NOMO-1 treated with dmso at 0.1 percent for 144 hours (cell line): ENCODE data around the gene LRRC4B.
A peak's percentile ranks its signal among the peaks of the same experiment; 100 is the strongest.

Experiments used
- DNase-seq: peaks from one replicate; lab custom pipeline; 2025; ENCODE audit not compliant: unreplicated experiment; lab: John Stamatoyannopoulos, UW

LRRC4B gene

GRCh38 chr19:50509366-50509765 lies 58.9 kb downstream of the LRRC4B start:
- no peak for DNase-seq

DNA sequence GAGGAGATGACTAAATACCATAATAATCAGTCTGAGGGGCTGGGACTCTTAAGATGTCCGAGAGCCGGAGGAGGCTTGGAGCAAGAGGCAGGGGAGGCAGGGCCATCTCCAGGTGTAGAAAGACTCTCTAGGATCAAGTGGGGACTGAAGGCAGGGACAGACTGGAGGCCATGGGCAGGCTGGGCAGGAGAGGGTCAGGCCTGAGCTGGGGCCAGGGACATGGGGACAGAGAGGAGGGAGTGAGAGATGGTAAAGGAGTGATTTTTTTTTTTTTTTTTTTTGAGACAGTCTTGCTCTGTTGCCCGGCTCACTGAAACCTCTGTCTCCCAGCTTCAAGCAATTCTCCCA lies 59.4 kb downstream of the LRRC4B start:
- DNase-seq, result no peak

DNA sequence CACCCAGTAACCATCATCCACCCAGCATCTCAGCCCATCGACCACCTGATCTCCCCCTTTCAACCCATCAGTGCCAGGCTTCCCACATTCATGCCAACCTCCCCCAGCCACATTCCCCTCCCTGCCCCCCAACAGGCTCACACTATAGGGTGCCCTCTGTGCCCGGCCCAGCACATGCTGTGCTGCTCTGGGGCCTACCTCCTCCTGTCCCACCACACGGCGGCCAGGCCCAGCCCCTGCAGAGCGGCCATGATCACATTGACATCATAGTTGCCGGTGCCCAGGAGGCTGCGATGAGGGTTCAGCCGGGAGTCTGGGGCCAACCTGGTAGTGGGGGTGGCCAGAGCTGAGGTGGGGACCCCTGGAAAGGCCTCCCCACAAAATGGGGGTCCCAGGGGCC lies 60.9 kb downstream of the LRRC4B start:
- DNase-seq, result no peak

DNA sequence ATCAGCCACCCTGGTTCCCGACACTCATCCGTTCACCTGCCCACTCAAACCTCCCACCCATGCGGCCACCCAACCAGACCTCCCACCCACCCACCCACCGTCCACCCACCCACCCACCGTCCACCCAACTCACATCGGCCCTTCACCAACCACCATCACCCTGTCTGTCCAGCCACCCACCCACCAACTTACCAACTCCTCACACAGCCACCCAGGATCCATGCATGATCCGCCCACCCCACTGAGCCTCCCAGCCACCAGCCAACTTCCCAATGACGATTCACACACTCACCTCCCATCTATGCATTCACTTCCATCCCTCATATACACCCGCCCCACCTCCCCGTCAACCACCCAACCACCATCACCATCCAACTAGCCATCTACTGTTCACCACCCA lies 61.5 kb downstream of the LRRC4B start:
- DNase-seq, result no peak

GRCh38 chr19:50505856-50506611 lies 62.2 kb downstream of the LRRC4B start:
- DNase-seq, result no peak

DNA sequence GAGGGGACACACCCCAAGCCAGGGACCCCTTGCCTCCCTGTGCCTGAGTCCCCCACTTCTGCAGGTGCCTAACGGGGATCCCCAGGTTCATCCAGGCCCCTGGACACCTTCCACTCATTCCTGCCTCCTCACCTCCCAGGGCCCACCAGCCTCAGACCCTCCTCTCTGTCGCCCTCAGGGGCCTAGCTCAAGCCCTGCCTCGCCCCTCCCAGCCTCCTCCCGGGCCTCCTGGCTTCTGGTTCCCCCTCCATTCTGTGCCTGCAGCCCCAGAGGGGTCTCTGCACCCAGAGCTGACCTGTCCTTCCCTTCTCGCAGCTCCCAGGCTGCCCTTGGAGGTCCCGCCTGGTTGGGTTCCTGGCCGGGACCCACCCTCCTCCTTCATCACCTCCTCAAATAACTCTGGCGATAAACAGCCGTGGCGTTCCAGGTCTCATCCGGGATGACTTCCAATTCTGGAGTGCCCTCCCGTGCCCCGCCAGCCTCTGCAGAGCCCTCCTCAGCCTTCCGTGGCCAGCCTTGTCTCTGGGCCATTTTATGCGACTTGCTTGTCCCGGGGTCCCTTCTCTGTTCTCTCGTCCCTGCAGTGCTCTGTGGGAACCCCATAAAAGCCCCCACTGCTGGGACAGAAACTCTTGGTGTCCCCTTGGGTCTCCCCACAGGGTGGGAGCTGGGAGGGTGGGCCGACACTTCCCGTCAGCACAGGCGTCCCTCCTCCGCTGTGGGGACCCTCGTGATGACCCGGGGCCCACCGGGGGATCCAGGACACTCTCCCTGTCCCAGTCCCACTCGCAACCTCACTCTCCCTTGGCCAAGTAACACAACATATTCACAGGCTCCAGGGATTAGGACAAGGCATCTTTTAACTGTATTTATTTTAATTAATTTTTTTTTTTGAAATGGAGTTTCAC lies 66.4 kb downstream of the LRRC4B start:
- no peak for DNase-seq

DNA sequence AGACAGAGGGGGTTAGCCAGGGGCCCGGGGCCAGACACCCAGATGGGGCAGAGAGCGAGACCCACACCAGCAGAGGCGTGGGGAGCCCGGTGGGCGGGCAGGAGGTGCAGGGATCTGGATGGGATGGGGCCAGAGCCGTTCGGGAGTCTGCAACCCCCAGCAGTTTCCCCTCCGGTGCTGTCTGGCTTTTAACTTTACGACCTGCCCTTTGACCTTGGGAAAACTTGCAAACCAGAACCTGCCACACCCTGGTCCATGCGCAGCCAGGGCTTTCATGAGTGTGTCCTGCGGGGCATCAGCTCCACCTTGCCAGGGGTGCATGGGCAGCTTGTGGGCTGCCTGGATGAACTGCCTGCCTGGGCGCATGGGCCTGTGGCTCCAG lies 67.1 kb downstream of the LRRC4B start:
- no peak for DNase-seq

DNA sequence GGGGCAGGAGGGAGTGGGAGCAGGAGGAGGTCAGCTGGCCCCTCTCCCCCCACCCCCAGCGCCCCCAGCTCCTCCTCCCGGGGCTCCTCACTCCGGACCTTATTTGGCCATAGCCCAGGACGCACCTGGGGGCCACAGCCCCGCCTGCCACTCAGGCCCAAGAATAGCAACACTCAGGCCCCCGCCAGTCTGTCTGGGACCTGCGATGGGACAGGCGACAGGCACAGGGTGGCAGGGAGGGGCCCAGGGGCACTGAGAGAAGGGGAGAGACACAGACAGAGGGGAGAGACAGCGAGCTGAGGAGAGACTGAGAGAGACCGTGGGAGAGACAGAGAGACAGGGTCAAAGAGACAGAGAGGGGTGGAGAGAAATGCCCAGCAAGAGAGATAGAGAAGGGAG lies 67.5 kb downstream of the LRRC4B start:
- DNase-seq, result no peak

DNA sequence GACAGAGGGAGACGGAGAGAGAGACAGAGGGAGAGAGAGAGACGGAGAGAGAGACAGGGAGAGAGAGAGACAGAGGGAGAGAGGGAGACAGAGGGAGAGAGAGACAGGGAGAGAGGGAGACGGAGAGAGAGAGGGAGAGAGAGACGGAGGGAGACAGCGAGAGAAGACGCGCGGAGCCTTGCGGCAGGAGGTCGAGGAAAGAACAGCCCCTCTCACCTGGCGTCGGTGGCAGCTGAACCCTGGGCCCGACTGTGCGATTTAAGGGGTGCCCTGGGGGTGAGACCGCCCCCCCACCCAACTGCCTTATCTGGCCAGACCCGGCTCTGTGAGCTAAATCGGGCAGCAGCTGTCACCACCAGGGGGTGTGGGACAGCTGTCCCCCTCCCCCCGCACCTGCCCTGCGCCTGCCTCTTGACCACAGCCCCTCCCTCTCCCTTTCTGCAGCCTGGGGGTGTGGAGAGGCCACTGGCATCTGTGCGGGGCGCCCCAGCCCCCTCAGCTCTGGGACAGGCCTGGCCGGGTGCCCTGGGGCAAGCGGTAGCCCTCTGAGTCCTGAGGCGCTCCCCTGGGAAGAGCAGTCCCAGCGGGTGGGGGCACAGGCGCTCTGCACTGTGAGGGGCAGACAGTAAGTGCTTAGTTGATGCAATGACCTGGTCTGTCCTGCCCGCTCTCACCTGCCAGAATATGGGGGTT lies 68.0 kb downstream of the LRRC4B start:
- no peak for DNase-seq

DNA sequence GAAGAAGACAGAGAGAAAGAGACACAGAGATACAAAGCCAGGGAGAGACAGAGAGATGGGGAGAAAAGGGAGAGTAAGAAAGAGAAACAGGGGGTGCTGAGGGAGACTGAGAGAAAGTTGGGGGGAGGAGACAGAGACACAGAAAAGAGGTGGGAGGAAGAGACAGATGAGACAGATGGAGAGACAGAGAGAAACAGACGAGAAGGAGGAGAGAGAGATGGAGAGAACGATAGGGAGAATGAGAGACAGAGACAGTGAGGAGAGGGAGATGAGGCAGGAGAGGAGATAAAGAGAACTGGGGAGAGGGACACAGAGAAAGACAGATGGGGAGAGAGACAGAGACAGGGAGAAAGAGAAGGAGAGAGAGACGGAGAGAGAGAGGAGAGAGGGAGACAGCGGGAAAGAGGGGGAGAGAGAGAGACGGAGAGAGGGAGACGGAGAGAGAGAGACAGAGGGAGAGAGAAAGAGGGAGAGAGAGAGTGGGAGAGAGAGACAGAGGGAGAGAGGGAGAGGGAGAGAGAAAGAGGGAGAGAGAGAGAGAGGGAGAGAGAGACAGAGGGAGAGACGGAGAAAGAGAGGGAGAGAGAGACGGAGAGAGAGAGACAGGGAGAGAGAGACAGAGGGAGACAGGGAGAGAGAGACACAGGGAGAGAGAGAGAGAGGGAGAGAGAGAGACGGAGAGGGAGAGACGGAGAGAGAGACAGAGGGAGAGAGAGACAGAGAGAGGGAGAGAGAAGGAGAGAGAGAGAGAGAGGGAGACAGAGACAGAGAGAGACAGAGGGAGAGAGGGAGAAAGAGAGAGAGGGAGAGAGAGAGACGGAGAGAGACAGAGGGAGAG lies 69.8 kb downstream of the LRRC4B start:
- no peak for DNase-seq

- DNase-seq, result no peak
Observed at GRCh38 chr19:50497022-50497405, 71.2 kb downstream of the LRRC4B start.

GRCh38 chr19:50496189-50497021 lies 71.8 kb downstream of the LRRC4B start:
- no peak for DNase-seq

DNA sequence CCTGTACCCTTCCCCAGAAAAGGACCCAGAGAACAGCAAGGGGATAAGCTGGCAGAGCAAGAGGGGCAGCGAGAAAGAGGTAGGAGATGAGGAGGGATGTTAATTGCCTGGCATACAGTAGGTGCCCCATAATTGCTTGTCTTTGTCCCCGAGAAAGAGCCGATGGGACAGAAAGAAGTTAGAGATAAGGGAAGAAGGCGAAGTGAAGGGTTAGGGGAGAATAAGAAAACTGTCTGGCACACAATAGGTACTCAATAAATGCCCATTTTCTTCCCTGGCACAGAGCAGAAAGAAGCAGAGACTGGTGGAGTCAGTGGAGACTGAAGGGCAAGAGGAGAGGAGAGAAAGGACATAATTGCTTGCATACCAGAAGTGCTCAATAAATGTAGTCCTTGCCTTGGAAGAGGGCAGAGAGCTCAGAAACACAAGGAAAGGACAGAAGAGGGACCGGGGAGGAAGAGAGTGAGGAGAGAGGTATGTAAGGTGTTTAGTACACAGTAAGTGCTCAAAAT lies 73.2 kb downstream of the LRRC4B start:
- no peak for DNase-seq

DNA sequence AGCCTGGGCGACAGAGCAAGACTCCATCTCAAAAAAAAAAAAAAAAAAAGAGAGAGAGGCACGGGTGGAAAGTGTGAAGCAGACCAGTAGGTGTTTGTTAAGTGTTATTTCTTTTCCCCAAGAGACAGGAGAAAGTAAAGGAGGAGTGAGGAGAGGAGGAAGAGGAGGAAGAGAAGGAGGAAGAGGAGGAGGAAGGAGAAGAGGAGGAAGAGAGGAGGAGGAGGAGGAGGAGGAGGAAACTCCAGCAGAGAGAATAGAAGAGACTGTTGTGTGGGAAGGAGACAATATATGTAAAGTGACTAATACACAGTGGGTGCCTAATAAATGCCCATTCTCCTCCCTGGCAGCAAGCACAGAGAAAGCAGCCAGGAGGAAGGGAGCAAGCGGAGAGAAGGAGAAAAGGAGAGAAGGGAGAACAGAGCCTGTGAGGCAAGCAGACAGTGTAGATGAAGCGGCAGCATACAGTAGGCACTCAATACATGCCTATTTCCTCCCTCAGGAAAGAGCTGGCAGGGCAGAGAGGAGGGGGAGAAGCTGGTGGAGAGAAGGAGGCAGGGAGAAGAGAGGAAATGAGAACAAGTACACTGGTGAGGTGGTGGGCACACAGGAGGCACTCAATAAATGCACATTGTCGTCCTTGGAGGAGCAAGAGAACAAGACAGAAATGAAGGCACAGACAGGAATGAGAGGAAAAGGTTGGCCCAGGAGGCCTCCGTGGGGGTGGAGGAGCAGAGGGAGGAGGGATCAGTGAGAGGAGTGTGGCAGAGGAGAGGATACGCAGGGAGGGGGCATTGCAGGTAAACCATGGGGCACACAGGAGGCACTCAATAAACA lies 73.8 kb downstream of the LRRC4B start:
- no peak for DNase-seq

GRCh38 chr19:50493171-50493570 lies 75.1 kb downstream of the LRRC4B start:
- DNase-seq, result no peak

DNA sequence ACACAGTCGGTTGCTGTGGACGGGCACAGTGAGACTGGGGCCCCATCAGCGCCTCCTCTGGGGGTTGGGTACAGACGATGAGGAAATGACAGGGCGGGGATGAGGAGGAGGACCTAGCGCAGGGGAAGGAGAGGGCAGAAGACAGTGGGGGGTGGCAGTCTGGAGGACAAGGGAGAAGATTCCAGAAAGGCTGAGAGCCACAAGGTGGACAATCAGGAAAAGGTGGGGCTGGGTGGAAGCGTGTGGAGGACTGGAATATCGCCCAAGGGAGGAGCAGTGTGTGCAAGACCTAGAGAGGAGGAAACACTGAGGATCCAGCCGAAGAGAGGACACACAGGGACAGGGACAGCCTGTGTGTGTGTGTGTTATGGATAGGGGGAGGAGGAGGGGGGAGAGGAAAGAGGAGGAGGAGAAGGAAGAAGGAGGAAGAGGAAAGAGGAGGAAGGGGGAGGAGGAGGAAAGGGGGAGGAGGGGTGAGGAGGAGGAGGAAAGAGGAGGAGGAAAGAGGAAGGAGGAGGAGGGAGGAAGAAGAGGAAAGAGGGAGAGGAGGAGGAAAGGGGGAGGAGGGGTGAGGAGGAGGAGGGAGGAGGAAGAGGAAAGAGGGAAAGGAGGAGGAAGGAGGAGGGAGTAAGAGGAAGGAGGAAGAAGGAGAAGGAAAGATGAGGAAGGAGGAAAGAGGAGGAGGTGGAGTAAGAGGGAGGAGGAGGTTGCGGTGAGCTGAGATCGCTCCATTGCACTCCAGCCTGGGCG lies 75.8 kb downstream of the LRRC4B start:
- peak; percentile 60 for DNase-seq

DNA sequence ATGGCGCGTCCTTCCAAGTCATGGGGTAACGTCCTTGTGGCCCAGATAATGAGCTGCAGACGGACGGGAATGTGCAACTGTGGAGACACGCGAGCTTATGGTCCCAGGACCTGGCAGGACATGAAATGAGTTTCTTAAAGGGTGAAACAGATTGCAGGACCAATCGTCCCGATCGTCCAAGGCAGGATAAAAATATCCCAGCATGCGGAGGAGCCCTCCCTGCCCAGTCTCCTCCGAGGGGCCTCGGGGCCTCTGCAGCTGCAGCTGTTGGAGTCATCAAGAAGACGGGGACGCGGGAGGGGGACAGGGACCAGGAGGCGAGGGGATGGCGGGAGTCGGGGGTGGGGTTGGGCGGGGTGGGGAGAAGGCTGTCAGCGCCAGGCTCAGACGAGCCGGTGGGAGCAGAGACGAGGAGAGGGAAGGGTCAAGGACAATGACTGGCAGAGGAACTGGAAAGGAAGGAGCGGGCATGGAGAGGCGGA lies 77.2 kb downstream of the LRRC4B start:
- DNase-seq, result no peak

- DNase-seq, result no peak
Observed at GRCh38 chr19:50490411-50490811, 77.8 kb downstream of the LRRC4B start.
